GM18499 (cell line): Measurements from ENCODE around the gene STPG2.

Experiments
- ATAC-seq: cut with Tn5 transposase; IDR thresholded peaks from one replicate; pipeline ENCODE4 v1.9.1; 2021; ENCODE audit warnings: moderate number of reproducible peaks; ENCODE audit not compliant: insufficient read depth, unreplicated experiment

Gene STPG2

DNA sequence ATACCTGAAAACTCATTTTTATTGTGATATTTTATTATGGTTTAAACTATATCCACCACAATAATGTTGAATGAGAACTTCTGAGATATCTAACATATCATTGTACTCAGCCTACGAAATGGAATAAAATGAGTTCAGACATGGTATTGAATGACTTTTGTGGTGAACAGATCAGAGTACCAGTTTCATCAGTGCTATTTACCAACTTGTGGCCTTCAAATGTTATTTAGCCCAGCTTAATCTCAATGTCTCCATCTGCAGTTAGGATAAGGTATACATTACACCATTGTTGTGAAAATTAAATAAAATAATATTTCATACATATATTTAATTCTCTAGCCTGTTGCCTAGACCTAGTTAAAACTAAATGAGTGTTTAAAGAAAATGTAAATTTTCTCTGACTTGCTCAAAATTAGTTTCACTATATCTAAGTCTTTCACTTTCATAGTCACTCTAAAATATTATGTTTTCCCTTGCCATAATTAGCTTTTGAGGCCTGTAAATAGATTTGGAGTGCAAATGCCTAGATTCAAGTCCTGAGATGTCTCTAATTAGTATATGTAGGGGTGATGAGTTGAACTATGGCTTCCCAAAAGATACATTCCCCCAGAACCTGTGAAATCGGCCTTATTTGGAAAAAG lies 594.2 kb downstream of the STPG2 start:
- ATAC-seq, result no peak

DNA sequence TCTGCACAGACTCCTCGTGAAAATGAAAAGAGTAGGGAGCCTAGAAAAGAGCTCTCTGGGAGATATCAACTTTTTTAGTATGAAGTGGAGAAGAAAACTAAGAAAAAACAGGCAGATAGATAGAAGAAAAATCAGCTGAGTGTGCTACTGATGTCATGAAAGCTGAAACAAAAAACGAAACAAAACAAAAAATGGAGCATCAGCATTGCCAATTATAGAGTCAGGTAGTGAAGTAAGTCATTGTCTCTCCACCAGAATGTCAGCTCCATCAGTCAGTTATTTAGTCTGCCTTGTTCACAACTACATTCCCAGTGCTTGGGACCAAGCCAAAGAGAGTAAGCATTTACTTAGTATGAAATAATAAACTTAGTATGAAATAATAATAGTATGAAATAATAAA lies 595.1 kb downstream of the STPG2 start:
- ATAC-seq, result no peak

DNA sequence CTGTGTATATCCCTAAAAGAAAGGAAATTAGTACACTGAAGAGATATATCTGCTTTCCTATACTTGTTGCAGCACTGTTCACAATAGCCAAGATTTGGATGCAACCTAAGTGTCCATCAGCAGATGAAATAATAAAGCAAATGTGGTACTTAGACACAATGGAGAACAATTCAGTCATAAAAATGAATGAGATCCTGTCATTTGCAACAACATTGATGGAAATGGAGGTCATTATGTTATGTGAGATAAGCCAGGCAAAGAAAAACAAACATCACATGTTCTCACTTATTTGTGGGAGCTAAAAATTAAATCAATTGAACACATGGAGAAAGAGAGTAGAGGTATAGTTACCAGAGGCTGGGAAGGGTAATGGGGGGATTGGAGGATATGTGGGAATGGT lies 611.9 kb downstream of the STPG2 start:
- ATAC-seq, result no peak

DNA sequence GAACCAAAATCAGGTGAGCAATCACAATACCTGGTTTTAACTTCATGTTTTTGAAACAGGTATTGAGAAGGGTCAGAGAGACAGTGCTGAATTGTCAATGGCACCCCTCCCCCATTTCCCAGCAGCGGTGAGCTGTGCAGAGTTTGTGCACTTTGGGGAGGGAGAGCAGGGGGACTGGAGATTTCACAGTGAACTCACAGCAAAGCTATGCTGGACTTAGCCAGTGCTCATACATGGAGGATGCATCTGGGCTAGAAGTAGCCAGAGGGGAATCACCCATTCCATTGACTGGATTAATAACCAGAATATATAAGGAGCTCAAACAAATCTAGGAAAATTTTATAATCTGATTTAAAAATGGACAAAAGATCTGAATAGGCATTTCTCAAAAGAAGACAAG lies 612.6 kb downstream of the STPG2 start:
- no peak for ATAC-seq

DNA sequence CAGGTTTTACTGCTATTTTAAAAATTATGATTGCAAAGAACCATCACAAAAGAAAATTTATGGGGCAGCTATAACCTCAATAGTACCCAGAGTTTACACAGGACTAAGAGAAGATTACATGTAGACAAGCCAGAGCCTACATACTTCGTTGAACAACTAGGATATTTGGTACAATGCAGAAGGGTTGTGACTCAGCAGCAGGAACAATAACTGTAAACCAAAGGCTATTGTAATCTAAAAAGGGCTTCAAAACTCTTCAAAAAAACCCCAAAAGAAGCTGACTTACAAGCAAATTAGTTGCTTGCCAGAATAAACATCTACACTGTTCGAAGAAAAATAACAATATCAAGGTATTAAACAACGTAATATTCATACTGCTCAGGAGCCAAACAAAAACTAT lies 618.0 kb downstream of the STPG2 start:
- no peak for ATAC-seq

DNA sequence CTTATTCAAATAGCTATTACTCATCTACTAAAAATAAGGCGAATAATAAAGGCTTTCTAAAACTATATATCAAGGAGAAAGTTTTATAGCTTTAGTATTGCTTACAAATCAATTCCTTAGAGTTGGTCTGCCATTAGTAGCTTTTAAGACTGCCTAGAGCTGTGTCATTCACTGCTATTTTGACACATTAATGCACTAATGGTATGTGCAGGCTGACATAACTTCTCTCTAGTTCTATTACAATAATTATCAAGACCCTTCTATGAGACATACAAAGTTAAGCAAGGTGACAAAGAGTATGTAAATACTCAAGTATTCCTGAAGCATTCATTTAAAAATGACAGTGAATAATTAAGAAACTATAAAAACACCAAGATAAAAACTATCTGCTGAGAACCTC lies 625.3 kb downstream of the STPG2 start:
- no peak for ATAC-seq

DNA sequence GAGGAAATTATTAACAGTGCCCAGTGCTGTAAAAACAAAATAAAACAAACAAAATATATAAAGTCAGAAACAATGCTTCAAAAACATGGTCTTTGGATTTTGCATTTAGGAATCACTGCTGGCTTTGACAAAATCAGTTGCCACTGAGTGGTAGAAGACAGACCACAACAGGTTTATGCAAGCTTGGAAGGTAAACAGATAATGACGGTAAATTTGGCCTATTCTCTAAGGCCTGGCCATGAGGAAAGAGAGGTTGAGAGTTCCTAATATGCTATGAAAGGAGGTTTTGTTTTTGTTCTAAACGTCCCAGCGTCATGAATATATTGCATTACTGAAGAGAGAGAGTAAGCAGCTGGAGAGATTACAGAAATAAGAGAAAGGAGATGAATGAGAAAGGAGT lies 629.4 kb downstream of the STPG2 start:
- ATAC-seq, result no peak
